HL-60 (cell line): ENCODE results near the gene CYP4B1.

Experiments
- DNase-seq, 2 experiments: peaks; one replicate each; pipeline ENCODE4 v3.0.0-alpha.2; 2010 to 2020; ENCODE audit warnings: low read depth in 1 of 2, low spot score in 1 of 2
- H3K27ac ChIP-seq: fragments of 250-450 bp; sonication (Bioruptor Pico); replicated peaks from 2 replicates; pipeline ENCODE4 v1.5.1; 2020; ENCODE audit warnings: mild to moderate bottlenecking, moderate library complexity
- H3K27me3 ChIP-seq: fragments of 250-450 bp; sonication (Bioruptor Pico); 2 replicates; pipeline ENCODE4 v1.5.1; 2021; ENCODE audit warnings: mild to moderate bottlenecking, moderate library complexity; ENCODE audit not compliant: insufficient read depth, poor library complexity, severe bottlenecking
- H3K4me3 ChIP-seq: replicated peaks from 2 replicates; pipeline ENCODE4 v1.5.1; 2011; ENCODE audit warnings: mild to moderate bottlenecking, control low read depth, low read length; ENCODE audit not compliant: insufficient read depth
- GABPA ChIP-seq: IDR thresholded peaks from 2 replicates; pipeline ENCODE4 v1.6.1; 2012; ENCODE audit warnings: low read depth
- POLR2AphosphoS5 ChIP-seq: IDR thresholded peaks from 2 replicates; pipeline ENCODE4 v1.6.1; 2012; ENCODE audit warnings: low read depth
- REST ChIP-seq: IDR thresholded peaks from 2 replicates; pipeline ENCODE4 v1.6.1; 2012; ENCODE audit warnings: low read depth; ENCODE audit not compliant: insufficient replicate concordance
- SPI1 ChIP-seq: IDR thresholded peaks from 2 replicates; pipeline ENCODE4 v1.6.1; 2012; ENCODE audit warnings: low read depth, mild to moderate bottlenecking, borderline replicate concordance
- TF ChIP-seq, protein P1 (sequence below): IDR thresholded peaks from one replicate; pipeline ENCODE4 v1.5.1; 2011; ENCODE audit warnings: low read length, control low read depth, inconsistent platforms; ENCODE audit not compliant: insufficient read depth

CYP4B1 gene

GRCh38 chr1:46755121-46755520 lies 43.7 kb upstream of the CYP4B1 start:
- H3K27me3 ChIP-seq = peaks cover 7% of the 10 kb centered on the region
- no peak overlapping the region for H3K27ac ChIP-seq
- DNase-seq = no peak
- TF ChIP-seq SPI1 (no peak), POLR2AphosphoS5 (no peak), REST (no peak), GABPA (no peak)
- TF ChIP-seq, protein P1, sequence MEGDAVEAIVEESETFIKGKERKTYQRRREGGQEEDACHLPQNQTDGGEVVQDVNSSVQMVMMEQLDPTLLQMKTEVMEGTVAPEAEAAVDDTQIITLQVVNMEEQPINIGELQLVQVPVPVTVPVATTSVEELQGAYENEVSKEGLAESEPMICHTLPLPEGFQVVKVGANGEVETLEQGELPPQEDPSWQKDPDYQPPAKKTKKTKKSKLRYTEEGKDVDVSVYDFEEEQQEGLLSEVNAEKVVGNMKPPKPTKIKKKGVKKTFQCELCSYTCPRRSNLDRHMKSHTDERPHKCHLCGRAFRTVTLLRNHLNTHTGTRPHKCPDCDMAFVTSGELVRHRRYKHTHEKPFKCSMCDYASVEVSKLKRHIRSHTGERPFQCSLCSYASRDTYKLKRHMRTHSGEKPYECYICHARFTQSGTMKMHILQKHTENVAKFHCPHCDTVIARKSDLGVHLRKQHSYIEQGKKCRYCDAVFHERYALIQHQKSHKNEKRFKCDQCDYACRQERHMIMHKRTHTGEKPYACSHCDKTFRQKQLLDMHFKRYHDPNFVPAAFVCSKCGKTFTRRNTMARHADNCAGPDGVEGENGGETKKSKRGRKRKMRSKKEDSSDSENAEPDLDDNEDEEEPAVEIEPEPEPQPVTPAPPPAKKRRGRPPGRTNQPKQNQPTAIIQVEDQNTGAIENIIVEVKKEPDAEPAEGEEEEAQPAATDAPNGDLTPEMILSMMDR = no peak
- no peak overlapping the region for H3K4me3 ChIP-seq

- DNase-seq = no peak
- H3K4me3 ChIP-seq = no peak overlapping the region
- H3K27me3 ChIP-seq = peaks cover 7% of the 10 kb centered on the region
- TF ChIP-seq POLR2AphosphoS5 = no peak
- TF ChIP-seq SPI1 = no peak
- TF ChIP-seq REST = no peak
- TF ChIP-seq, protein P1 = no peak
- TF ChIP-seq GABPA = no peak
- H3K27ac ChIP-seq = no peak overlapping the region
These were observed 41.4 kb upstream of the CYP4B1 start for GRCh38 chr1:46757247-46757955.

DNA sequence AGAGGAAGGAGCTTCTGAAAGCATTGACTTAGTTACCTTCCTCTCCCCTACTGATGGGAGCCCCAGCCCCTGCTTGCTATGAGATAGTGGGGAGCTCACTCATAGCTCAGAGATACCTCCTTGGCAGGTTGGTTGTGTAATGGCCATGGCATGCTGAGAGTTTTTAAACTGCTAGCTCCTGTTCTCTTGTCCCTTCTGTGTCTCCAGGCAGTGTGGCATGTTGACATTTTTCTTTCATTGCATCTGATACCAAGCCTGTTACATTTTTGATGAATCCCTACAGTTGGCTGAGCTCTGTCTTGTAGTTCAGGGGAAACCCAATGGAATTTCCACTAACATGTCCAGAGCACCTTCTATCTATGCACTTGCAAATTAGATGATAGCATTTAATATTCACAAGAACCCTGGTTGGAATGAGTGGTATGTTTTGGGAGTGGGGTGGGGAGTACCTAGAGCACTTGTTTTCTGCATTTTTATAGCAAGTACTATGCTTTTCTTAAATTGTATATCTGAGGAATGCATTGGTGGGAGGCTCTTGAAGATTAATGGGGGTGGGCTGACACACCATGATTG lies 40.8 kb upstream of the CYP4B1 start:
- no peak for TF ChIP-seq GABPA
- TF ChIP-seq SPI1 = no peak
- TF ChIP-seq REST = no peak
- TF ChIP-seq, protein P1 = no peak
- TF ChIP-seq POLR2AphosphoS5 = no peak
- Histone ChIP-seq H3K27ac (no peak overlapping the region), H3K27me3 (peaks cover 7% of the 10 kb centered on the region), H3K4me3 (no peak overlapping the region)
- no peak for DNase-seq
